Measurements from ENCODE around the gene ASIC4.

ASIC4 gene

DNA sequence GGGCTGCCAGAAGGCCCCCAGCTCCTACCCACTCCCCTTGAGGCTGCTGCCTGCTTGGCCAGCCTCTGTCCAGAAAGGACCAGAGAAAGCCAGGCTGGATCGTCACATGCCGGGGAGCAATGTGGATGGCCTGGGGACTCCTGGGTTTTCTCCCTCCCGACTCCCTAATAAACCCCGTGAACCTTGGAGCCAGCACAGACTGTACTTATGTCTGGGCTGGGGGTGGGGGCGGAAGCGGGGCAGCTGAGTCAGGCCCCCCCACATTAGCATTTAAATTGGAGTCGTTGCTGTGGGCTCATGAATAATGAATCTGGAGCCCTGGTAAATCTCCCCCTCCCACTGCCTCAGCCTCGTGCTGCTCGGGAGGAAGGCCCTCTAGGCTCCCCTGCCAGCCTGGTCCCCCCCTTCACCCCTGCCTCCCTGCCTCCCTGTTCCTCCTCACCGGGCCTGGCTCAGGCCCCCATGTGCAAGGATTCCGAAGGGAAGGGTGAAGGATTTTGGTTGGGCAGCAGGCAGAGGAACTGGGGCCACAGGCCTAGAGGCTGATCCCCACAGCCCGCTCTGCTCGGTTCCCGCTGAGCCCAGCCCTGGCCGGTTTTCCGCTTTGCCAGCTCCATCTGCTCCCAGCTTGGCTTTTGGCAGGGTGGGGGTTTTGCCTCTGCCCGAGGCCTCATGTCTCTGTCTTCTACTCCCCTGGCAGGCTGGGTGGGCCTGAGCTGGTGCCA, 7.3 kb upstream of the ASIC4 start:
- Histone ChIP-seq H4K20me1 (ENCODE audit: control insufficient read depth, insufficient read depth, low read depth, low read length) (no peaks in the 10 kb centered on the region), H3K9me2 (replicated peaks; ENCODE audit: control insufficient read depth, low read length) (no peaks in the 10 kb centered on the region), H3K9me3 (ENCODE audit: control insufficient read depth, insufficient read depth, low read length) (no peaks in the 10 kb centered on the region), H3F3A (ENCODE audit: control insufficient read depth, insufficient read depth) (no peaks in the 10 kb centered on the region), H3K79me2 (ENCODE audit: control insufficient read depth, low read length) (no peaks in the 10 kb centered on the region), H3K27ac (ENCODE audit: low read depth, low read length) (no peak overlapping the region), H3K4me3 (ENCODE audit: low read length) (no peak overlapping the region), H3K4me2 (ENCODE audit: low read length) (no peak overlapping the region), H3K4me1 (ENCODE audit: control insufficient read depth, low read length) (peaks cover 7% of the 10 kb centered on the region; the same call in 1 of the 2 replicates), H3K27me3 (ENCODE audit: control insufficient read depth, low read length) (peaks cover 28% of the 10 kb centered on the region), H3K36me3 (ENCODE audit: control insufficient read depth, low read length) (no peaks in the 10 kb centered on the region)
- TF ChIP-seq, protein P1, sequence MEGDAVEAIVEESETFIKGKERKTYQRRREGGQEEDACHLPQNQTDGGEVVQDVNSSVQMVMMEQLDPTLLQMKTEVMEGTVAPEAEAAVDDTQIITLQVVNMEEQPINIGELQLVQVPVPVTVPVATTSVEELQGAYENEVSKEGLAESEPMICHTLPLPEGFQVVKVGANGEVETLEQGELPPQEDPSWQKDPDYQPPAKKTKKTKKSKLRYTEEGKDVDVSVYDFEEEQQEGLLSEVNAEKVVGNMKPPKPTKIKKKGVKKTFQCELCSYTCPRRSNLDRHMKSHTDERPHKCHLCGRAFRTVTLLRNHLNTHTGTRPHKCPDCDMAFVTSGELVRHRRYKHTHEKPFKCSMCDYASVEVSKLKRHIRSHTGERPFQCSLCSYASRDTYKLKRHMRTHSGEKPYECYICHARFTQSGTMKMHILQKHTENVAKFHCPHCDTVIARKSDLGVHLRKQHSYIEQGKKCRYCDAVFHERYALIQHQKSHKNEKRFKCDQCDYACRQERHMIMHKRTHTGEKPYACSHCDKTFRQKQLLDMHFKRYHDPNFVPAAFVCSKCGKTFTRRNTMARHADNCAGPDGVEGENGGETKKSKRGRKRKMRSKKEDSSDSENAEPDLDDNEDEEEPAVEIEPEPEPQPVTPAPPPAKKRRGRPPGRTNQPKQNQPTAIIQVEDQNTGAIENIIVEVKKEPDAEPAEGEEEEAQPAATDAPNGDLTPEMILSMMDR (IDR thresholded peaks at IDR 0.05; ENCODE audit: low read depth, low read length, poor library complexity, severe bottlenecking): no peak
- no peak for TF ChIP-seq EZH2phosphoT487 (IDR thresholded peaks at IDR 0.05; ENCODE audit: borderline replicate concordance, low read length)

- TF ChIP-seq EZH2phosphoT487 (IDR thresholded peaks at IDR 0.05; ENCODE audit: borderline replicate concordance, low read length): no peak
- TF ChIP-seq, protein P1 (IDR thresholded peaks at IDR 0.05; ENCODE audit: low read depth, low read length, poor library complexity, severe bottlenecking): no peak
- H3K4me2 ChIP-seq (ENCODE audit: low read length): no peak overlapping the region
- H3K79me2 ChIP-seq (ENCODE audit: control insufficient read depth, low read length): no peaks in the 10 kb centered on the region
- H3K9me3 ChIP-seq (ENCODE audit: control insufficient read depth, insufficient read depth, low read length): no peaks in the 10 kb centered on the region
- peaks cover 36% of the 10 kb centered on the region for H3K27me3 ChIP-seq (ENCODE audit: control insufficient read depth, low read length)
- H3K4me3 ChIP-seq (ENCODE audit: low read length): no peak overlapping the region
- H3K36me3 ChIP-seq (ENCODE audit: control insufficient read depth, low read length): no peaks in the 10 kb centered on the region
- peaks cover 7% of the 10 kb centered on the region; the same call in 1 of the 2 replicates for H3K4me1 ChIP-seq (ENCODE audit: control insufficient read depth, low read length)
- H4K20me1 ChIP-seq (ENCODE audit: control insufficient read depth, insufficient read depth, low read depth, low read length): no peaks in the 10 kb centered on the region
- no peaks in the 10 kb centered on the region for H3F3A ChIP-seq (ENCODE audit: control insufficient read depth, insufficient read depth)
- H3K9me2 ChIP-seq (replicated peaks; ENCODE audit: control insufficient read depth, low read length): no peaks in the 10 kb centered on the region
- H3K27ac ChIP-seq (ENCODE audit: low read depth, low read length): no peak overlapping the region
Observed at GRCh38 chr2:219507581-219508443, 6.5 kb upstream of the ASIC4 start.

DNA sequence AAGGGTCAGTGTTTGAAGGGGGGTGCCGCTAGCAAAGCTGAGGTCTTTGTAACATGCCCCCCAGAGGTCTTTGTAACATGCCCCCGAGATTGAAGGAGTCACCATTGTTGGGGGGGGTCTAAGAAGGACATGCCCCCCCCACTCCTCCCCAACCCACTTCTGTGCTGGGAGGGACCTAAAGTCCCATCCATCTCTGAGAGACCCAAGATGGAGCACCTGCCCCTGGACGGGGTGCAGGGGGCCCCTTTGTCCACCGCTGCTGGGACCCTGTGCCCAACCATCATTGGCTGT, 5.9 kb upstream of the ASIC4 start:
- no peak overlapping the region for H3K27ac ChIP-seq (ENCODE audit: low read depth, low read length)
- TF ChIP-seq EZH2phosphoT487 (IDR thresholded peaks at IDR 0.05; ENCODE audit: borderline replicate concordance, low read length): no peak
- TF ChIP-seq, protein P1 (IDR thresholded peaks at IDR 0.05; ENCODE audit: low read depth, low read length, poor library complexity, severe bottlenecking): no peak
- no peaks in the 10 kb centered on the region for H3K36me3 ChIP-seq (ENCODE audit: control insufficient read depth, low read length)
- no peaks in the 10 kb centered on the region for H3K79me2 ChIP-seq (ENCODE audit: control insufficient read depth, low read length)
- no peaks in the 10 kb centered on the region for H4K20me1 ChIP-seq (ENCODE audit: control insufficient read depth, insufficient read depth, low read depth, low read length)
- H3K4me3 ChIP-seq (ENCODE audit: low read length): no peak overlapping the region
- peaks cover 42% of the 10 kb centered on the region for H3K27me3 ChIP-seq (ENCODE audit: control insufficient read depth, low read length)
- no peak overlapping the region for H3K4me2 ChIP-seq (ENCODE audit: low read length)
- H3K9me3 ChIP-seq (ENCODE audit: control insufficient read depth, insufficient read depth, low read length): no peaks in the 10 kb centered on the region
- no peaks in the 10 kb centered on the region for H3K9me2 ChIP-seq (replicated peaks; ENCODE audit: control insufficient read depth, low read length)
- peaks cover 7% of the 10 kb centered on the region; the same call in 1 of the 2 replicates for H3K4me1 ChIP-seq (ENCODE audit: control insufficient read depth, low read length)
- no peaks in the 10 kb centered on the region for H3F3A ChIP-seq (ENCODE audit: control insufficient read depth, insufficient read depth)

Measured in DOHH2 (cell line).